ENCODE measurements around the gene COL6A1. TPM values are rescaled to one million over a fixed set of nuclear protein-coding genes. Genes with fewer than 3 reads are reported as not detected.

Gene COL6A1, protein sequence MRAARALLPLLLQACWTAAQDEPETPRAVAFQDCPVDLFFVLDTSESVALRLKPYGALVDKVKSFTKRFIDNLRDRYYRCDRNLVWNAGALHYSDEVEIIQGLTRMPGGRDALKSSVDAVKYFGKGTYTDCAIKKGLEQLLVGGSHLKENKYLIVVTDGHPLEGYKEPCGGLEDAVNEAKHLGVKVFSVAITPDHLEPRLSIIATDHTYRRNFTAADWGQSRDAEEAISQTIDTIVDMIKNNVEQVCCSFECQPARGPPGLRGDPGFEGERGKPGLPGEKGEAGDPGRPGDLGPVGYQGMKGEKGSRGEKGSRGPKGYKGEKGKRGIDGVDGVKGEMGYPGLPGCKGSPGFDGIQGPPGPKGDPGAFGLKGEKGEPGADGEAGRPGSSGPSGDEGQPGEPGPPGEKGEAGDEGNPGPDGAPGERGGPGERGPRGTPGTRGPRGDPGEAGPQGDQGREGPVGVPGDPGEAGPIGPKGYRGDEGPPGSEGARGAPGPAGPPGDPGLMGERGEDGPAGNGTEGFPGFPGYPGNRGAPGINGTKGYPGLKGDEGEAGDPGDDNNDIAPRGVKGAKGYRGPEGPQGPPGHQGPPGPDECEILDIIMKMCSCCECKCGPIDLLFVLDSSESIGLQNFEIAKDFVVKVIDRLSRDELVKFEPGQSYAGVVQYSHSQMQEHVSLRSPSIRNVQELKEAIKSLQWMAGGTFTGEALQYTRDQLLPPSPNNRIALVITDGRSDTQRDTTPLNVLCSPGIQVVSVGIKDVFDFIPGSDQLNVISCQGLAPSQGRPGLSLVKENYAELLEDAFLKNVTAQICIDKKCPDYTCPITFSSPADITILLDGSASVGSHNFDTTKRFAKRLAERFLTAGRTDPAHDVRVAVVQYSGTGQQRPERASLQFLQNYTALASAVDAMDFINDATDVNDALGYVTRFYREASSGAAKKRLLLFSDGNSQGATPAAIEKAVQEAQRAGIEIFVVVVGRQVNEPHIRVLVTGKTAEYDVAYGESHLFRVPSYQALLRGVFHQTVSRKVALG
- 1,943 and 3,346 TPM in 2 replicates for total RNA-seq

GRCh38 chr21:45981151-45982091 is at the start of gene COL6A1:
Gene COL6A1, plus strand, starts transcription at chr21:45981770. Its CDS starts 81 bp downstream, at chr21:45981851.

Other genes starting within 250 kb of the COL6A1 start
- 3,111 and 4,259 TPM in 2 replicates for gene COL6A2, start 116.3 kb downstream of the COL6A1 start, total RNA-seq
- gene FTCD, start 173.8 kb downstream of the COL6A1 start, total RNA-seq, result 0.56 and 0.65 TPM in 2 replicates
- gene SPATC1L, start 202.7 kb downstream of the COL6A1 start, total RNA-seq, result 4.4 and 9.1 TPM in 2 replicates
- gene LSS, start 247.0 kb downstream of the COL6A1 start, total RNA-seq, result 90.4 and 143 TPM in 2 replicates